Measurements from ENCODE around the gene NEDD1.

The NEDD1 gene

DNA sequence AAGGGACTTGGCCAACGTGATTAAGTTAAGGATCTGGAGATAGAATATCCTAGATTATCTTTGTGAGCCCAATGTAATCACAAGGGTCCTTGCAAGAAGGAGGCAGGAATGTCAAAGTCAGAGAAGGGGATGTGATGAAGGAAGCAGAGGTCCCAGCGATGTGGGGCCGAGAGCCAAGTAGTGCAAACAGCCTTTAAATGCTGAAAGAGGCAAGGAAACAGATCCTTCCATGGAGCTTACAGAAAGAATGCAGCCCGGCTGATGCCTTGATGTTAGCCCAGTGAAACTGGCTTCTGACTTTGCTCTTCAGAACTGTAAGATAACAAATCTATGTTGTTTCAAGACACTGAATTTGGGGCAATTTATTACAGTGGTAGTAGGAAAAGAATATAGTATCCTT is 74.9 kb downstream of the NEDD1 start:
- Histone ChIP-seq H3K4me2 (ENCODE audit: low read length) (no peak overlapping the region), H3K79me1 (ENCODE audit: low read length) (no peaks in the 10 kb centered on the region), H3K79me2 (ENCODE audit: control insufficient read depth, insufficient read depth, low read length, poor library complexity) (peaks cover 2% of the 10 kb centered on the region), H2BK12ac (ENCODE audit: low read length) (no peak overlapping the region), H3K4me3 (ENCODE audit: low read depth, low read length) (no peak overlapping the region), H2BK5ac (ENCODE audit: low read depth, low read length, poor library complexity) (no peak overlapping the region), H2AK5ac (ENCODE audit: low read length) (no peak overlapping the region), H4K12ac (ENCODE audit: low read depth, low read length) (no peak overlapping the region), H3K9ac (ENCODE audit: low read length) (no peak overlapping the region), H3K9me3 (ENCODE audit: insufficient read depth, low read depth, low read length) (no peaks in the 10 kb centered on the region), H3K27me3 (ENCODE audit: insufficient read depth, low read length) (peaks cover 2% of the 10 kb centered on the region), H3K4ac (ENCODE audit: low read depth, low read length) (no peak overlapping the region), H3K23ac (ENCODE audit: low read length) (no peak overlapping the region), H4K91ac (ENCODE audit: low read depth, low read length) (no peak overlapping the region), H2BK120ac (ENCODE audit: insufficient read depth, low read length, poor library complexity) (no peak overlapping the region), H3K36me3 (ENCODE audit: control insufficient read depth in 1 of 2, insufficient read depth in 2 of 2, low read length in 2 of 2) (no peaks in the 10 kb centered on the region), H2AFZ (ENCODE audit: insufficient read depth, low read length, poor library complexity) (no peak overlapping the region), H3K4me1 (ENCODE audit: control insufficient read depth in 1 of 2, insufficient read depth in 2 of 2, low read length in 2 of 2) (peaks cover 5 to 6% of the 10 kb centered on the region in 2 experiments), H3K18ac (ENCODE audit: low read length) (no peak overlapping the region), H3K27ac (ENCODE audit: low read depth, low read length) (no peak overlapping the region), H4K8ac (ENCODE audit: low read depth, low read length) (no peak overlapping the region), H3K14ac (ENCODE audit: low read length) (no peak overlapping the region)
- DNase-seq: no peak
- no CpG with 5 or more reads among the region's 4 CpGs for WGBS (ENCODE audit: extremely low coverage, insufficient coverage, insufficient read length)

DNA sequence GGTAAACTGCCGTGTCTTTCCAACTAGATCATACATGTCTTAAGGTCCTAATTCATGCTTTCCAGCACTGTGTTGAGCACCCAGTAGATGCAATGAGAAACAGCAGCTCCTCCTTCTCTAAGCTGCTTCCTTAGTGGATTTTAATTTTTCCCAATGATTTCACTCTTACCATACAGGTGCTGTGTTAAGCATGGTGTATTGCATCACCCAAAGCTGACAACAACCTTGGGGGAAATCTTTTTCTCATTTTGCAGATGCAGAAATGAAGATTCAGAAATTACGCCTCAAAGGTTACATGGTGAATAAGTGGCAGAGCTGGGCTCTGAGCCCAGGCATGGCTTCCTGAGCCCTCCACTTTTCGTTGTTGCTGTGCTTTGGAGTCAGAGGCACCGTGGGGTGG is 75.6 kb downstream of the NEDD1 start:
- no peak overlapping the region for H2BK5ac ChIP-seq (ENCODE audit: low read depth, low read length, poor library complexity)
- no peak overlapping the region for H3K9ac ChIP-seq (ENCODE audit: low read length)
- H3K4ac ChIP-seq (ENCODE audit: low read depth, low read length): no peak overlapping the region
- H3K18ac ChIP-seq (ENCODE audit: low read length): no peak overlapping the region
- no peak overlapping the region for H4K8ac ChIP-seq (ENCODE audit: low read depth, low read length)
- WGBS (ENCODE audit: extremely low coverage, insufficient coverage, insufficient read length): no CpG with 5 or more reads among the region's 4 CpGs
- no peak for DNase-seq
- H3K23ac ChIP-seq (ENCODE audit: low read length): no peak overlapping the region
- no peaks in the 10 kb centered on the region for H3K79me1 ChIP-seq (ENCODE audit: low read length)
- H2BK120ac ChIP-seq (ENCODE audit: insufficient read depth, low read length, poor library complexity): no peak overlapping the region
- no peak overlapping the region for H4K12ac ChIP-seq (ENCODE audit: low read depth, low read length)
- no peak overlapping the region for H2AK5ac ChIP-seq (ENCODE audit: low read length)
- H3K4me1 ChIP-seq (ENCODE audit: control insufficient read depth in 1 of 2, insufficient read depth in 2 of 2, low read length in 2 of 2): peaks cover 5 to 6% of the 10 kb centered on the region in 2 experiments
- H4K91ac ChIP-seq (ENCODE audit: low read depth, low read length): no peak overlapping the region
- no peak overlapping the region for H3K4me2 ChIP-seq (ENCODE audit: low read length)
- no peak overlapping the region for H2AFZ ChIP-seq (ENCODE audit: insufficient read depth, low read length, poor library complexity)
- H3K79me2 ChIP-seq (ENCODE audit: control insufficient read depth, insufficient read depth, low read length, poor library complexity): peaks cover 2% of the 10 kb centered on the region
- H3K27me3 ChIP-seq (ENCODE audit: insufficient read depth, low read length): peaks cover 2% of the 10 kb centered on the region
- no peak overlapping the region for H3K14ac ChIP-seq (ENCODE audit: low read length)
- H3K4me3 ChIP-seq (ENCODE audit: low read depth, low read length): no peak overlapping the region
- no peaks in the 10 kb centered on the region for H3K36me3 ChIP-seq (ENCODE audit: control insufficient read depth in 1 of 2, insufficient read depth in 2 of 2, low read length in 2 of 2)
- H3K9me3 ChIP-seq (ENCODE audit: insufficient read depth, low read depth, low read length): no peaks in the 10 kb centered on the region
- no peak overlapping the region for H2BK12ac ChIP-seq (ENCODE audit: low read length)
- H3K27ac ChIP-seq (ENCODE audit: low read depth, low read length): no peak overlapping the region

DNA sequence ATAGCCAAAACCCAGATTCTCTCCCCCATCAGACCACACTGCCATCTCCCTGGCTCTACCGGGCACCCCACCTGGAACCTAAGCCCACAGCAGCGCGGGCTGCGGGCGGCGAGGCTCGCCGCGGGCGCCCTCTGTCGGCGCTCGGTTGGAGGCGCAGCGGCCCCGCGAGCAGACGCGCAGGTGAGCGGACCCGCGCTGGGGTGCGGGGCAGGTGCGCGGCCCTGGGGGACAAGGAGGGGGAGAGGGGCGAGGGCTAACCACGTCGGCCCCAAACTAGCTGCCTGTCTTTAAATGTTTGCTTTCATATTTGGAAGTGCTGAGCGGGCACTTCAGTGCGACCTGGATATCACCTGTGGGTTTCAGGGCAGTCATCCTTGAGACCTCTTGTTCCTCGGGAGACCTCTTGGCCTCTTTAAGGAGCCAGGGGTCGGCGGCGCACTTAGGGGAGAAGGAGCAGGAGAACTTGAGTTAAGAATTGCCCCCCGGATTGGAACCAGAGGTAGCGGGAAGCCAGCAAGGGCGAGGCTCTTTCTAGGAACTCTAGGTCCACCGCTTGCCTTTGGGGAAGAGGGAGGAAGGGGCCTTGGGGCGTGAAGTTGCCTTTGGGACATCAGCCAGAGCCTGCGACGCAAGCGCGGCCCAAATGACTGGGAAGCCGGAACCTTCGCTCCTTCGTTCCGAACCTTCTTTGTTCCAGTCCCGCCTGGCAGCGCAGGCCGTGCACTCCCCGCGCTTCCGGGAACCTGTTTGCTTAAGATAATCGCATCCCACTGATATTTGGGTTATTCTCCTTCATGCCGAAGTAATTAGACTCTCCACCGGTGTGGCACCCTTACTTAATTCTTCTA is 78.7 kb downstream of the NEDD1 start:
- H3K79me1 ChIP-seq (ENCODE audit: low read length): no peaks in the 10 kb centered on the region

DNA sequence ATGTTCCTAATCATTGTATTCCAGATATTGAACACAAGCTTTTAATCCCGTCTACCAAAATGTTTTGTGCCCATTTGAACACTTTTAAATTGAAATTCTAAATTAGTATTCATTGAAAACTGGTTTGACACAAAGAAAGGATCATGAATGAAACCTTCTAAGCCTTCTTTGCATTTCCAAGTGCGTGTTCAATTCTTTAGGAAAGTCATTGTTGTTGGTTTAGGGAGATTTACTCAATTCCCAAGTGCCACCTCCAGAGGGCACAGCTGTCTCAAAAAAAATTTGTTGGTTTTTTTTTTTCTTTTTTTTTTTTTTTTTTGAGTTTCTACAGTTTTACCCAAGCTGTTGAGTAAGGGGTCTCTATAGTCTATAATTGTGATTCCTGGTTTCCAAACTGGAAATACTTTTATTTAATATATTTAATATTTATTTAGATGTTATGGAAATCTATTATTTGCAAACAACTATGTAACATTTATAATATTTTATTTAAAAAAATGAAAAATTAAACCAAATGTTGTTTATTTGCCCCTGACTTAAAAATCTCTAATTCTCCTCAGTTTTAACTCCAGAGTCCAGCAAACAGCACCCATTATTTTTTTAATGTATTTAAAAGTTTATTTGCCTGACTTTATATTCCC is 79.9 kb downstream of the NEDD1 start:
- H3K79me1 ChIP-seq (ENCODE audit: low read length): no peaks in the 10 kb centered on the region
- H3K23ac ChIP-seq (ENCODE audit: low read length): no peak overlapping the region
- no peak overlapping the region for H3K14ac ChIP-seq (ENCODE audit: low read length)
- H4K91ac ChIP-seq (ENCODE audit: low read depth, low read length): no peak overlapping the region
- no peak overlapping the region for H2BK5ac ChIP-seq (ENCODE audit: low read depth, low read length, poor library complexity)
- H3K27me3 ChIP-seq (ENCODE audit: insufficient read depth, low read length): peaks cover 2% of the 10 kb centered on the region
- H3K4ac ChIP-seq (ENCODE audit: low read depth, low read length): no peak overlapping the region
- H3K9ac ChIP-seq (ENCODE audit: low read length): no peak overlapping the region
- no peak overlapping the region for H4K12ac ChIP-seq (ENCODE audit: low read depth, low read length)
- no peaks in the 10 kb centered on the region for H3K9me3 ChIP-seq (ENCODE audit: insufficient read depth, low read depth, low read length)
- no peak overlapping the region for H2AK5ac ChIP-seq (ENCODE audit: low read length)
- peaks cover 2% of the 10 kb centered on the region for H3K79me2 ChIP-seq (ENCODE audit: control insufficient read depth, insufficient read depth, low read length, poor library complexity)
- peaks cover 5 to 6% of the 10 kb centered on the region in 2 experiments for H3K4me1 ChIP-seq (ENCODE audit: control insufficient read depth in 1 of 2, insufficient read depth in 2 of 2, low read length in 2 of 2)
- H2AFZ ChIP-seq (ENCODE audit: insufficient read depth, low read length, poor library complexity): no peak overlapping the region
- WGBS (ENCODE audit: extremely low coverage, insufficient coverage, insufficient read length): no CpG with 5 or more reads among the region's 2 CpGs
- H3K4me2 ChIP-seq (ENCODE audit: low read length): no peak overlapping the region
- no peak overlapping the region for H3K18ac ChIP-seq (ENCODE audit: low read length)
- H2BK12ac ChIP-seq (ENCODE audit: low read length): no peak overlapping the region
- H2BK120ac ChIP-seq (ENCODE audit: insufficient read depth, low read length, poor library complexity): no peak overlapping the region
- no peak overlapping the region for H4K8ac ChIP-seq (ENCODE audit: low read depth, low read length)
- H3K27ac ChIP-seq (ENCODE audit: low read depth, low read length): no peak overlapping the region
- no peak overlapping the region for H3K4me3 ChIP-seq (ENCODE audit: low read depth, low read length)
- DNase-seq: peak; percentile 10 to 50
- H3K36me3 ChIP-seq (ENCODE audit: control insufficient read depth in 1 of 2, insufficient read depth in 2 of 2, low read length in 2 of 2): no peaks in the 10 kb centered on the region

More for the DNA sequence above, 78.7 kb downstream of the NEDD1 start:
- H2AFZ ChIP-seq (ENCODE audit: insufficient read depth, low read length, poor library complexity): peak overlapping the region; percentile 93
- peaks cover 2% of the 10 kb centered on the region for H3K79me2 ChIP-seq (ENCODE audit: control insufficient read depth, insufficient read depth, low read length, poor library complexity)
- H3K9ac ChIP-seq (ENCODE audit: low read length): no peak overlapping the region
- no peak overlapping the region for H2BK120ac ChIP-seq (ENCODE audit: insufficient read depth, low read length, poor library complexity)
- no CpG with 5 or more reads among the region's 56 CpGs for WGBS (ENCODE audit: extremely low coverage, insufficient coverage, insufficient read length)
- H3K4me2 ChIP-seq (ENCODE audit: low read length): peak overlapping the region; percentile 70
- DNase-seq: peak in 1 of 2 donors; percentile 57
- H3K14ac ChIP-seq (ENCODE audit: low read length): peak overlapping the region; percentile 39
- no peaks in the 10 kb centered on the region for H3K9me3 ChIP-seq (ENCODE audit: insufficient read depth, low read depth, low read length)
- H2BK5ac ChIP-seq (ENCODE audit: low read depth, low read length, poor library complexity): no peak overlapping the region
- no peak overlapping the region for H2AK5ac ChIP-seq (ENCODE audit: low read length)
- peaks cover 2% of the 10 kb centered on the region for H3K27me3 ChIP-seq (ENCODE audit: insufficient read depth, low read length)
- no peak overlapping the region for H3K18ac ChIP-seq (ENCODE audit: low read length)
- no peak overlapping the region for H4K12ac ChIP-seq (ENCODE audit: low read depth, low read length)
- peaks cover 5 to 6% of the 10 kb centered on the region in 2 experiments for H3K4me1 ChIP-seq (ENCODE audit: control insufficient read depth in 1 of 2, insufficient read depth in 2 of 2, low read length in 2 of 2)
- H4K91ac ChIP-seq (ENCODE audit: low read depth, low read length): no peak overlapping the region
- peak overlapping the region; percentile 27 for H3K4me3 ChIP-seq (ENCODE audit: low read depth, low read length)
- H4K8ac ChIP-seq (ENCODE audit: low read depth, low read length): peak overlapping the region; percentile 23
- no peak overlapping the region for H3K27ac ChIP-seq (ENCODE audit: low read depth, low read length)
- H3K36me3 ChIP-seq (ENCODE audit: control insufficient read depth in 1 of 2, insufficient read depth in 2 of 2, low read length in 2 of 2): no peaks in the 10 kb centered on the region
- peak overlapping the region; percentile 63 for H2BK12ac ChIP-seq (ENCODE audit: low read length)
- no peak overlapping the region for H3K4ac ChIP-seq (ENCODE audit: low read depth, low read length)
- H3K23ac ChIP-seq (ENCODE audit: low read length): no peak overlapping the region

All from trophoblast cell (in vitro differentiated cells and primary cell).